SU-DHL-6 (cell line): ENCODE data around the gene PLCL1.

ENCODE experiments used
- EZH2phosphoT487 ChIP-seq: fragments of 200-600 bp; sonication (generic), shearing (Covaris generic); conservative IDR thresholded peaks from 2 replicates; pipeline ENCODE4 v1.6.1; 2018; ENCODE audit warnings: mild to moderate bottlenecking, antibody characterized with exemption, low read length, moderate library complexity, mixed read lengths
- TF ChIP-seq, protein P1 (sequence below): fragments of 200-600 bp; sonication (generic); IDR thresholded peaks from one replicate; pipeline ENCODE4 v1.5.1; 2017; ENCODE audit warnings: antibody characterized with exemption, mild to moderate bottlenecking, low read length, moderate library complexity; ENCODE audit not compliant: insufficient read depth, poor library complexity, severe bottlenecking

DNA sequence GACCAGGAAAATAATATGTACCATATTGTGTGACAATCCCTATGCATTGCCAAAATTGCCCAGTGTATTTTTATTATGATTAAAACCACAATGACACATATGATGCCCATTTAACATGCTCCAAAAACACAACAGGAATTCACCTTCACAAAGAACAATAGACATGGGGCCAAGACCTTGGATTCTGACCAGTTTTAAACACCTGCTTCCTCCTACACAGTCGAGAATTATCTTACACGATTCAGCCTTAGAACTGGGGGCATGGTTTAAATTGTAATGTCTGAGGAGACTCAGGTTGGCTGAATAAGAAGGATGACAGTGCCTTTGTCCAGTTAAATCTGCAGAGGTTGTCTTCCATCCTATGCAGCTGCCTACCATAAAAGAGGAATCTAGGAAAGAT, 212.7 kb downstream of the PLCL1 start:
- no peak for TF ChIP-seq EZH2phosphoT487
- TF ChIP-seq, protein P1, sequence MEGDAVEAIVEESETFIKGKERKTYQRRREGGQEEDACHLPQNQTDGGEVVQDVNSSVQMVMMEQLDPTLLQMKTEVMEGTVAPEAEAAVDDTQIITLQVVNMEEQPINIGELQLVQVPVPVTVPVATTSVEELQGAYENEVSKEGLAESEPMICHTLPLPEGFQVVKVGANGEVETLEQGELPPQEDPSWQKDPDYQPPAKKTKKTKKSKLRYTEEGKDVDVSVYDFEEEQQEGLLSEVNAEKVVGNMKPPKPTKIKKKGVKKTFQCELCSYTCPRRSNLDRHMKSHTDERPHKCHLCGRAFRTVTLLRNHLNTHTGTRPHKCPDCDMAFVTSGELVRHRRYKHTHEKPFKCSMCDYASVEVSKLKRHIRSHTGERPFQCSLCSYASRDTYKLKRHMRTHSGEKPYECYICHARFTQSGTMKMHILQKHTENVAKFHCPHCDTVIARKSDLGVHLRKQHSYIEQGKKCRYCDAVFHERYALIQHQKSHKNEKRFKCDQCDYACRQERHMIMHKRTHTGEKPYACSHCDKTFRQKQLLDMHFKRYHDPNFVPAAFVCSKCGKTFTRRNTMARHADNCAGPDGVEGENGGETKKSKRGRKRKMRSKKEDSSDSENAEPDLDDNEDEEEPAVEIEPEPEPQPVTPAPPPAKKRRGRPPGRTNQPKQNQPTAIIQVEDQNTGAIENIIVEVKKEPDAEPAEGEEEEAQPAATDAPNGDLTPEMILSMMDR = no peak
